K562 (cell line): ENCODE results near the gene IGF2BP3. TPM values are rescaled to one million over a fixed set of nuclear protein-coding genes. Genes with fewer than 3 reads are reported as not detected.

Experiments
- ASH1L ChIP-seq: fragments of 450-650 bp; IDR thresholded peaks from 2 replicates; pipeline ENCODE4 v1.6.1; 2018; ENCODE audit warnings: borderline replicate concordance, mild to moderate bottlenecking, low read depth; ENCODE audit not compliant: partially characterized antibody
- CCAR2 ChIP-seq: fragments of 200-400 bp; formaldehyde crosslinking; IDR thresholded peaks from 2 replicates; pipeline ENCODE4 v1.6.1; 2017; ENCODE audit warnings: mild to moderate bottlenecking, low read depth, low read length
- DIDO1 ChIP-seq: fragments of 450-650 bp; IDR thresholded peaks from 2 replicates; pipeline ENCODE4 v1.6.1; 2016; ENCODE audit warnings: low read depth, missing biosample characterization, missing genetic modification characterization
- DPF2 ChIP-seq: fragments of 450-650 bp; IDR thresholded peaks from 2 replicates; pipeline ENCODE4 v1.6.1; 2016
- FOXK1 ChIP-seq: sonication (generic); formaldehyde crosslinking; IDR thresholded peaks from 2 replicates; pipeline ENCODE4 v1.8.0; 2022; ENCODE audit warnings: missing genetic modification reagents, mild to moderate bottlenecking, borderline replicate concordance
- HMGXB4 ChIP-seq: sonication (generic); formaldehyde crosslinking; IDR thresholded peaks from 2 replicates; pipeline ENCODE4 v1.8.1; 2023; ENCODE audit warnings: mild to moderate bottlenecking, missing genetic modification reagents
- NUFIP1 ChIP-seq: fragments of 450-650 bp; IDR thresholded peaks from 2 replicates; pipeline ENCODE4 v1.6.1; 2018; ENCODE audit not compliant: partially characterized antibody
- TEAD1 ChIP-seq, 2 experiments: fragments of 450-650 bp in 1 of 2; sonication (generic) in 1 of 2; formaldehyde crosslinking; IDR thresholded peaks; 2 replicates each; pipeline versions ENCODE4 v1.4.0 to v1.8.0; 2020 to 2022; ENCODE audit warnings: mild to moderate bottlenecking in 2 of 2, missing genetic modification reagents in 1 of 2
- ZBTB7A ChIP-seq: IDR thresholded peaks from 2 replicates; pipeline ENCODE4 v1.6.1; 2011; ENCODE audit warnings: low read depth, mild to moderate bottlenecking, low read length, moderate library complexity, borderline replicate concordance; ENCODE audit not compliant: control insufficient read depth
- ZNF507 ChIP-seq: conservative IDR thresholded peaks from 2 replicates; pipeline ENCODE4 v1.6.1; 2017; ENCODE audit warnings: missing genetic modification characterization, missing compliant biosample characterization
- ZNF583 ChIP-seq: fragments of 250-450 bp; sonication (Bioruptor Pico); IDR thresholded peaks from 2 replicates; pipeline ENCODE4 v1.4.0; 2020
- polyA plus RNA-seq, 8 experiments: library from polyadenylated mRNA; depleted of rRNA in 4 of 8; stranded (reverse) in 5 of 8; unstranded in 3 of 8; fragments of >200 nt; fragmentation: Nextera tagmentation in 2 of 8; fragmentation: Illumina TruSeq in 1 of 8; extraction: Ambion mirVana in 2 of 8; extraction: Trizol in 1 of 8; gene quantifications; 2 replicates each; pipeline versions ENCODE4 v1.2.1 to v1.2.3, GENCODE V29; 2011 to 2014; ENCODE audit warnings: inconsistent platforms in 1 of 8, missing spikeins in 1 of 8
- total RNA-seq, 7 experiments: library from RNA; depleted of rRNA in 6 of 7; stranded (reverse); fragments of >200 nt in 6 of 7; fragmentation: Illumina TruSeq in 2 of 7; extraction: Trizol in 2 of 7; gene quantifications; 2 replicates each; pipeline versions ENCODE4 v1.2.1 to v1.2.3, GENCODE V29; 2011 to 2021; ENCODE audit warnings: low replicate concordance in 1 of 7
- TF ChIP-seq, protein P1 (sequence below): sonication (generic); formaldehyde crosslinking; IDR thresholded peaks from 2 replicates; pipeline ENCODE4 v1.8.1; 2023; ENCODE audit warnings: missing genetic modification reagents, mild to moderate bottlenecking, borderline replicate concordance
- TF ChIP-seq, protein P2 (sequence below): fragments of 250-450 bp; sonication (Bioruptor Pico); IDR thresholded peaks from 2 replicates; pipeline ENCODE4 v1.4.0; 2020; ENCODE audit warnings: mild to moderate bottlenecking
- TF ChIP-seq, protein P3 (sequence below), 2 experiments: fragments of 450-650 bp in 1 of 2; IDR thresholded peaks; 2 replicates each; pipeline ENCODE4 v1.6.1; 2011 to 2017; ENCODE audit warnings: low read depth in 2 of 2, antibody characterized with exemption in 1 of 2, borderline replicate concordance in 1 of 2, low read length in 1 of 2, mild to moderate bottlenecking in 1 of 2, mixed read lengths in 1 of 2; ENCODE audit not compliant: control insufficient read depth in 1 of 2

The IGF2BP3 gene
- total and polyA plus RNA-seq, 9 of the 15 experiments (the other 6 are each of a cell fraction or from before 2014, with no cell fraction given), result 8.4 to 88.1 (median 61.2) TPM

GRCh38 chr7:23470330-23471105 is at the start of gene IGF2BP3 (continued):
- peak; percentile 58 for TF ChIP-seq ASH1L
- no peak for TF ChIP-seq ZNF583 (CRISPR knock-in tag)
- TF ChIP-seq TEAD1 (CRISPR knock-in tag; IDR thresholded peaks at IDR 0.05), result no peak
- TF ChIP-seq FOXK1 (CRISPR knock-in tag), result no peak
- TF ChIP-seq, protein P1, sequence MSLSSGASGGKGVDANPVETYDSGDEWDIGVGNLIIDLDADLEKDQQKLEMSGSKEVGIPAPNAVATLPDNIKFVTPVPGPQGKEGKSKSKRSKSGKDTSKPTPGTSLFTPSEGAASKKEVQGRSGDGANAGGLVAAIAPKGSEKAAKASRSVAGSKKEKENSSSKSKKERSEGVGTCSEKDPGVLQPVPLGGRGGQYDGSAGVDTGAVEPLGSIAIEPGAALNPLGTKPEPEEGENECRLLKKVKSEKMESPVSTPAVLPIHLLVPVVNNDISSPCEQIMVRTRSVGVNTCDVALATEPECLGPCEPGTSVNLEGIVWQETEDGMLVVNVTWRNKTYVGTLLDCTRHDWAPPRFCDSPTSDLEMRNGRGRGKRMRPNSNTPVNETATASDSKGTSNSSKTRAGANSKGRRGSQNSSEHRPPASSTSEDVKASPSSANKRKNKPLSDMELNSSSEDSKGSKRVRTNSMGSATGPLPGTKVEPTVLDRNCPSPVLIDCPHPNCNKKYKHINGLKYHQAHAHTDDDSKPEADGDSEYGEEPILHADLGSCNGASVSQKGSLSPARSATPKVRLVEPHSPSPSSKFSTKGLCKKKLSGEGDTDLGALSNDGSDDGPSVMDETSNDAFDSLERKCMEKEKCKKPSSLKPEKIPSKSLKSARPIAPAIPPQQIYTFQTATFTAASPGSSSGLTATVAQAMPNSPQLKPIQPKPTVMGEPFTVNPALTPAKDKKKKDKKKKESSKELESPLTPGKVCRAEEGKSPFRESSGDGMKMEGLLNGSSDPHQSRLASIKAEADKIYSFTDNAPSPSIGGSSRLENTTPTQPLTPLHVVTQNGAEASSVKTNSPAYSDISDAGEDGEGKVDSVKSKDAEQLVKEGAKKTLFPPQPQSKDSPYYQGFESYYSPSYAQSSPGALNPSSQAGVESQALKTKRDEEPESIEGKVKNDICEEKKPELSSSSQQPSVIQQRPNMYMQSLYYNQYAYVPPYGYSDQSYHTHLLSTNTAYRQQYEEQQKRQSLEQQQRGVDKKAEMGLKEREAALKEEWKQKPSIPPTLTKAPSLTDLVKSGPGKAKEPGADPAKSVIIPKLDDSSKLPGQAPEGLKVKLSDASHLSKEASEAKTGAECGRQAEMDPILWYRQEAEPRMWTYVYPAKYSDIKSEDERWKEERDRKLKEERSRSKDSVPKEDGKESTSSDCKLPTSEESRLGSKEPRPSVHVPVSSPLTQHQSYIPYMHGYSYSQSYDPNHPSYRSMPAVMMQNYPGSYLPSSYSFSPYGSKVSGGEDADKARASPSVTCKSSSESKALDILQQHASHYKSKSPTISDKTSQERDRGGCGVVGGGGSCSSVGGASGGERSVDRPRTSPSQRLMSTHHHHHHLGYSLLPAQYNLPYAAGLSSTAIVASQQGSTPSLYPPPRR (CRISPR knock-in tag), result no peak
- peak; percentile 90 for TF ChIP-seq DPF2
- TF ChIP-seq DIDO1 (tag), result peak; percentile 56; the same call in 1 of the 2 replicates
- TF ChIP-seq, protein P2, sequence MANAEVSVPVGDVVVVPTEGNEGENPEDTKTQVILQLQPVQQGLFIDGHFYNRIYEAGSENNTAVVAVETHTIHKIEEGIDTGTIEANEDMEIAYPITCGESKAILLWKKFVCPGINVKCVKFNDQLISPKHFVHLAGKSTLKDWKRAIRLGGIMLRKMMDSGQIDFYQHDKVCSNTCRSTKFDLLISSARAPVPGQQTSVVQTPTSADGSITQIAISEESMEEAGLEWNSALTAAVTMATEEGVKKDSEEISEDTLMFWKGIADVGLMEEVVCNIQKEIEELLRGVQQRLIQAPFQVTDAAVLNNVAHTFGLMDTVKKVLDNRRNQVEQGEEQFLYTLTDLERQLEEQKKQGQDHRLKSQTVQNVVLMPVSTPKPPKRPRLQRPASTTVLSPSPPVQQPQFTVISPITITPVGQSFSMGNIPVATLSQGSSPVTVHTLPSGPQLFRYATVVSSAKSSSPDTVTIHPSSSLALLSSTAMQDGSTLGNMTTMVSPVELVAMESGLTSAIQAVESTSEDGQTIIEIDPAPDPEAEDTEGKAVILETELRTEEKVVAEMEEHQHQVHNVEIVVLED (CRISPR knock-in tag), result no peak
- peak; percentile 69 for TF ChIP-seq ZBTB7A
- TF ChIP-seq ZNF507 (tag), result no peak
- TF ChIP-seq HMGXB4, result no peak
- peak; percentile 29 for TF ChIP-seq NUFIP1
- TF ChIP-seq, protein P3, sequence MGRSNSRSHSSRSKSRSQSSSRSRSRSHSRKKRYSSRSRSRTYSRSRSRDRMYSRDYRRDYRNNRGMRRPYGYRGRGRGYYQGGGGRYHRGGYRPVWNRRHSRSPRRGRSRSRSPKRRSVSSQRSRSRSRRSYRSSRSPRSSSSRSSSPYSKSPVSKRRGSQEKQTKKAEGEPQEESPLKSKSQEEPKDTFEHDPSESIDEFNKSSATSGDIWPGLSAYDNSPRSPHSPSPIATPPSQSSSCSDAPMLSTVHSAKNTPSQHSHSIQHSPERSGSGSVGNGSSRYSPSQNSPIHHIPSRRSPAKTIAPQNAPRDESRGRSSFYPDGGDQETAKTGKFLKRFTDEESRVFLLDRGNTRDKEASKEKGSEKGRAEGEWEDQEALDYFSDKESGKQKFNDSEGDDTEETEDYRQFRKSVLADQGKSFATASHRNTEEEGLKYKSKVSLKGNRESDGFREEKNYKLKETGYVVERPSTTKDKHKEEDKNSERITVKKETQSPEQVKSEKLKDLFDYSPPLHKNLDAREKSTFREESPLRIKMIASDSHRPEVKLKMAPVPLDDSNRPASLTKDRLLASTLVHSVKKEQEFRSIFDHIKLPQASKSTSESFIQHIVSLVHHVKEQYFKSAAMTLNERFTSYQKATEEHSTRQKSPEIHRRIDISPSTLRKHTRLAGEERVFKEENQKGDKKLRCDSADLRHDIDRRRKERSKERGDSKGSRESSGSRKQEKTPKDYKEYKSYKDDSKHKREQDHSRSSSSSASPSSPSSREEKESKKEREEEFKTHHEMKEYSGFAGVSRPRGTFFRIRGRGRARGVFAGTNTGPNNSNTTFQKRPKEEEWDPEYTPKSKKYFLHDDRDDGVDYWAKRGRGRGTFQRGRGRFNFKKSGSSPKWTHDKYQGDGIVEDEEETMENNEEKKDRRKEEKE (IDR thresholded peaks at IDR 0.05; ENCODE audit: borderline replicate concordance in 1 of 2, control insufficient read depth in 1 of 2, low read depth in 2 of 2, low read length in 1 of 2), result 0 out of 4 replicates have a peak, but pooled peaks of 1 of the 2 experiments have one; percentile 32
- no peak for TF ChIP-seq CCAR2
